AG04450 (cell line): ENCODE measurements around the gene POFUT2. TPM values are rescaled to one million over a fixed set of nuclear protein-coding genes. Genes with fewer than 3 reads are reported as not detected.

ENCODE experiments used
- CTCF ChIA-PET: fragments of 300-600, 350-600 bp; formaldehyde crosslinking; extraction: SDS; loops from one replicate; lab custom pipeline; 2022; ENCODE audit warnings: antibody characterized with exemption, inconsistent platforms; lab: Charles Lee
- POLR2A ChIA-PET: fragments of 350-600 bp; formaldehyde crosslinking; extraction: SDS; loops from one replicate; lab custom pipeline; 2021; ENCODE audit warnings: antibody characterized with exemption, inconsistent platforms; lab: Yijun Ruan, JAX
- DNase-seq: peaks from one replicate; pipeline ENCODE4 v3.0.0-alpha.2; 2011; ENCODE audit warnings: low read depth, low spot score
- H3K27ac ChIP-seq: one replicate; pipeline ENCODE4 v1.5.1; 2012; ENCODE audit warnings: low read depth, low read length, control low read depth
- H3K27me3 ChIP-seq: one replicate; pipeline ENCODE4 v1.6.0; 2012; ENCODE audit warnings: low read length; ENCODE audit not compliant: control insufficient read depth, insufficient read depth
- H3K4me3 ChIP-seq: 2 replicates; pipeline ENCODE4 v1.5.1; 2011; ENCODE audit warnings: mild to moderate bottlenecking, low read depth, low read length, control low read depth
- H3K9me3 ChIP-seq: 2 replicates; pipeline ENCODE4 v1.5.1; 2012; ENCODE audit warnings: low read length; ENCODE audit not compliant: control insufficient read depth, insufficient read depth
- CTCF ChIP-seq: IDR thresholded peaks from 2 replicates; pipeline ENCODE4 v1.5.1; 2011; ENCODE audit warnings: low read depth, low read length, control low read depth, inconsistent platforms
- polyA plus RNA-seq: library from polyadenylated mRNA; depleted of rRNA; stranded (reverse); fragments of >200 nt; gene quantifications from 2 replicates; pipeline ENCODE4 v1.2.3, GENCODE V29; 2011

POFUT2 gene
- polyA plus RNA-seq, 1 experiment: 35.5 TPM

GRCh38 chr21:45335151-45335760 lies 47.6 kb upstream of the POFUT2 start:
- no peak for TF ChIP-seq CTCF
- ChIA-PET POLR2A (no interaction called here), CTCF (no interaction called here)
- H3K27ac ChIP-seq: no peak overlapping the region
- H3K4me3 ChIP-seq: no peak overlapping the region
- H3K27me3 ChIP-seq: no peaks in the 10 kb centered on the region
- DNase-seq: no peak
- H3K9me3 ChIP-seq: no peaks in the 10 kb centered on the region; the same call in 1 of the 2 replicates

- no peaks in the 10 kb centered on the region; the same call in 1 of the 2 replicates for H3K9me3 ChIP-seq
- DNase-seq: no peak
- H3K4me3 ChIP-seq: no peak overlapping the region
- ChIA-PET POLR2A (no interaction called here), CTCF (no interaction called here)
- no peak for TF ChIP-seq CTCF
- no peak overlapping the region for H3K27ac ChIP-seq
- no peaks in the 10 kb centered on the region for H3K27me3 ChIP-seq
Observed at GRCh38 chr21:45334591-45335081, 46.9 kb upstream of the POFUT2 start.

- Histone ChIP-seq H3K4me3 (no peak overlapping the region), H3K27ac (no peak overlapping the region), H3K27me3 (no peaks in the 10 kb centered on the region), H3K9me3 (no peaks in the 10 kb centered on the region; the same call in 1 of the 2 replicates)
- DNase-seq: no peak
- TF ChIP-seq CTCF: no peak
- ChIA-PET POLR2A (no interaction called here), CTCF (no interaction called here)
Observed at GRCh38 chr21:45334134-45334533, 46.4 kb upstream of the POFUT2 start.

GRCh38 chr21:45333583-45334121 lies 46.0 kb upstream of the POFUT2 start:
- DNase-seq: no peak
- no peak overlapping the region for H3K27ac ChIP-seq
- TF ChIP-seq CTCF: no peak
- no peaks in the 10 kb centered on the region for H3K27me3 ChIP-seq
- H3K9me3 ChIP-seq: no peaks in the 10 kb centered on the region; the same call in 1 of the 2 replicates
- ChIA-PET POLR2A (no interaction called here), CTCF (no interaction called here)
- H3K4me3 ChIP-seq: no peak overlapping the region

GRCh38 chr21:45332981-45333582 lies 45.4 kb upstream of the POFUT2 start:
- Histone ChIP-seq H3K27ac (no peak overlapping the region), H3K27me3 (no peaks in the 10 kb centered on the region), H3K9me3 (no peaks in the 10 kb centered on the region; the same call in 1 of the 2 replicates), H3K4me3 (no peak overlapping the region)
- TF ChIP-seq CTCF: no peak
- no peak for DNase-seq
- CTCF ChIA-PET: no interaction called here
- POLR2A ChIA-PET: no interaction called here
